Nephron progenitor cell (in vitro differentiated cells): ENCODE results near the gene TMCC2.

Experiments used
- DNase-seq: peaks from one replicate; pipeline ENCODE4 v3.0.0; 2021
- H3K27ac Mint-ChIP-seq: 2 replicates; pipeline ENCODE4 v1.8.0; 2021; ENCODE audit warnings: mild to moderate bottlenecking, moderate library complexity, mixed read lengths
- H3K27me3 Mint-ChIP-seq: 2 replicates; pipeline ENCODE4 v1.8.0; 2021; ENCODE audit warnings: mild to moderate bottlenecking, low read depth, mixed read lengths; ENCODE audit not compliant: poor library complexity
- H3K36me3 Mint-ChIP-seq: 2 replicates; pipeline ENCODE4 v1.8.0; 2021; ENCODE audit warnings: low read depth, mixed read lengths
- H3K4me1 Mint-ChIP-seq: 2 replicates; pipeline ENCODE4 v1.8.0; 2021; ENCODE audit warnings: mixed read lengths
- H3K4me3 Mint-ChIP-seq: 2 replicates; pipeline ENCODE4 v1.8.0; 2021; ENCODE audit warnings: mild to moderate bottlenecking, moderate library complexity, mixed read lengths
- H3K9me3 Mint-ChIP-seq: 2 replicates; pipeline ENCODE4 v1.8.0; 2021; ENCODE audit warnings: mild to moderate bottlenecking, moderate library complexity, mixed read lengths
- CTCF ChIP-seq: fragments of 200-600 bp; sonication (generic); IDR thresholded peaks from 2 replicates; pipeline ENCODE4 v1.5.0; 2021; ENCODE audit warnings: antibody characterized with exemption

Gene TMCC2

GRCh38 chr1:205239078-205239477 is 11.3 kb downstream of the TMCC2 start:
- Mint-ChIP-seq H3K4me3 (no peak overlapping the region), H3K4me1 (peaks cover 13% of the 10 kb centered on the region), H3K36me3 (no peaks in the 10 kb centered on the region), H3K27ac (no peak overlapping the region), H3K9me3 (no peaks in the 10 kb centered on the region), H3K27me3 (peaks cover 3% of the 10 kb centered on the region)
- no peak for DNase-seq
- TF ChIP-seq CTCF: no peak

GRCh38 chr1:205240118-205240517 is 12.4 kb downstream of the TMCC2 start:
- DNase-seq: no peak
- no peak overlapping the region for H3K27ac Mint-ChIP-seq
- H3K4me3 Mint-ChIP-seq: no peak overlapping the region
- no peaks in the 10 kb centered on the region for H3K36me3 Mint-ChIP-seq
- no peaks in the 10 kb centered on the region for H3K9me3 Mint-ChIP-seq
- TF ChIP-seq CTCF: no peak
- H3K27me3 Mint-ChIP-seq: peaks cover 3% of the 10 kb centered on the region
- peaks cover 13% of the 10 kb centered on the region for H3K4me1 Mint-ChIP-seq

- Mint-ChIP-seq H3K9me3 (no peaks in the 10 kb centered on the region), H3K27ac (no peak overlapping the region), H3K4me3 (no peak overlapping the region), H3K27me3 (peaks cover 3% of the 10 kb centered on the region), H3K4me1 (peaks cover 13% of the 10 kb centered on the region), H3K36me3 (no peaks in the 10 kb centered on the region)
- DNase-seq: no peak
- TF ChIP-seq CTCF: no peak
Measured at GRCh38 chr1:205240569-205240968, 12.8 kb downstream of the TMCC2 start.

GRCh38 chr1:205241366-205242030 is 13.8 kb downstream of the TMCC2 start:
- Mint-ChIP-seq H3K4me3 (no peak overlapping the region), H3K9me3 (no peaks in the 10 kb centered on the region), H3K27me3 (peaks cover under 1% of the 10 kb centered on the region), H3K4me1 (peaks cover 19% of the 10 kb centered on the region), H3K27ac (no peak overlapping the region), H3K36me3 (no peaks in the 10 kb centered on the region)
- no peak for DNase-seq
- TF ChIP-seq CTCF: no peak

GRCh38 chr1:205243350-205244191 is 15.8 kb downstream of the TMCC2 start:
- H3K9me3 Mint-ChIP-seq: no peaks in the 10 kb centered on the region
- no peaks in the 10 kb centered on the region for H3K27me3 Mint-ChIP-seq
- no peak overlapping the region for H3K27ac Mint-ChIP-seq
- no peak for DNase-seq
- H3K4me1 Mint-ChIP-seq: peaks cover 40% of the 10 kb centered on the region
- H3K4me3 Mint-ChIP-seq: no peak overlapping the region
- no peaks in the 10 kb centered on the region for H3K36me3 Mint-ChIP-seq
- no peak for TF ChIP-seq CTCF
